H9 (cell line): ENCODE measurements around the gene ZNF81. TPM values are rescaled to one million over a fixed set of nuclear protein-coding genes. Genes with fewer than 3 reads are reported as not detected.

Experiments used
- DNase-seq: peaks from one replicate; pipeline ENCODE4 v3.0.0-alpha.2; 2017
- H2AFZ ChIP-seq: one replicate; pipeline ENCODE4 v1.6.1; 2013; ENCODE audit warnings: mild to moderate bottlenecking, low read length, control low read depth, moderate library complexity
- H2AK5ac ChIP-seq: 2 replicates; pipeline ENCODE4 v1.6.1; 2013; ENCODE audit warnings: low read length, control low read depth, mixed read lengths; ENCODE audit not compliant: insufficient read length
- H2BK120ac ChIP-seq: one replicate; pipeline ENCODE4 v1.6.1; 2013; ENCODE audit warnings: low read depth, mild to moderate bottlenecking, low read length, control low read depth, inconsistent platforms; ENCODE audit not compliant: poor library complexity, severe bottlenecking
- H2BK12ac ChIP-seq: 2 replicates; pipeline ENCODE4 v1.6.1; 2013; ENCODE audit warnings: low read length, control low read depth, mixed read lengths, low read depth; ENCODE audit not compliant: insufficient read length
- H2BK15ac ChIP-seq: 2 replicates; pipeline ENCODE4 v1.6.1; 2013; ENCODE audit warnings: low read depth, low read length, control low read depth
- H2BK20ac ChIP-seq: one replicate; pipeline ENCODE4 v1.6.1; 2013; ENCODE audit warnings: low read depth, mild to moderate bottlenecking, low read length, control low read depth, inconsistent platforms; ENCODE audit not compliant: poor library complexity, severe bottlenecking
- H2BK5ac ChIP-seq: 2 replicates; pipeline ENCODE4 v1.6.1; 2013; ENCODE audit warnings: low read length, control low read depth, mixed read lengths; ENCODE audit not compliant: insufficient read length
- H3K14ac ChIP-seq: 2 replicates; pipeline ENCODE4 v1.6.1; 2013; ENCODE audit warnings: low read length, control low read depth; ENCODE audit not compliant: insufficient read depth
- H3K18ac ChIP-seq: 2 replicates; pipeline ENCODE4 v1.6.1; 2013; ENCODE audit warnings: low read depth, mild to moderate bottlenecking, mixed read lengths, low read length, control low read depth; ENCODE audit not compliant: insufficient read length
- H3K23ac ChIP-seq: 2 replicates; pipeline ENCODE4 v1.6.1; 2013; ENCODE audit warnings: low read length, control low read depth, mixed read lengths, low read depth; ENCODE audit not compliant: insufficient read length
- H3K23me2 ChIP-seq: 2 replicates; pipeline ENCODE4 v1.6.1; 2013; ENCODE audit warnings: low read depth, mild to moderate bottlenecking, mixed read lengths, low read length, control low read depth; ENCODE audit not compliant: insufficient read length, poor library complexity, severe bottlenecking
- H3K27ac ChIP-seq: 2 replicates; pipeline ENCODE4 v1.5.1; 2013; ENCODE audit warnings: low read length, control low read depth, mixed read lengths, low read depth; ENCODE audit not compliant: insufficient read length
- H3K27me3 ChIP-seq: 2 replicates; pipeline ENCODE4 v1.6.1; 2013; ENCODE audit warnings: low read length, control low read depth, inconsistent platforms; ENCODE audit not compliant: insufficient read depth
- H3K4ac ChIP-seq: 2 replicates; pipeline ENCODE4 v1.6.1; 2013; ENCODE audit warnings: low read depth, mild to moderate bottlenecking, control low read depth, inconsistent platforms, low read length, moderate library complexity
- H3K4me1 ChIP-seq: 2 replicates; pipeline ENCODE4 v1.6.1; 2013; ENCODE audit warnings: low read length, control low read depth, inconsistent platforms; ENCODE audit not compliant: insufficient read depth
- H3K4me2 ChIP-seq: 2 replicates; pipeline ENCODE4 v1.6.1; 2013; ENCODE audit warnings: low read length, control low read depth, mixed read lengths; ENCODE audit not compliant: insufficient read length, insufficient read depth
- H3K56ac ChIP-seq: 2 replicates; pipeline ENCODE4 v1.6.1; 2013; ENCODE audit warnings: low read depth, mild to moderate bottlenecking, mixed read lengths, low read length, control low read depth; ENCODE audit not compliant: insufficient read length
- H3K79me1 ChIP-seq: 2 replicates; pipeline ENCODE4 v1.6.1; 2013; ENCODE audit warnings: low read depth, mild to moderate bottlenecking, moderate library complexity, low read length, control low read depth, inconsistent platforms; ENCODE audit not compliant: insufficient read depth, poor library complexity, severe bottlenecking
- H3K79me2 ChIP-seq: 2 replicates; pipeline ENCODE4 v1.6.1; 2013; ENCODE audit warnings: low read length, control low read depth, inconsistent platforms; ENCODE audit not compliant: insufficient read depth
- H3K9ac ChIP-seq: 2 replicates; pipeline ENCODE4 v1.6.1; 2013; ENCODE audit warnings: low read length, control low read depth, mixed read lengths; ENCODE audit not compliant: insufficient read length; ENCODE audit errors: extremely low read depth
- H3K9me3 ChIP-seq: one replicate; pipeline ENCODE4 v1.6.1; 2013; ENCODE audit warnings: low read depth, low read length, inconsistent platforms; ENCODE audit not compliant: control insufficient read depth
- H3T11ph ChIP-seq: one replicate; pipeline ENCODE4 v1.6.1; 2013; ENCODE audit warnings: mild to moderate bottlenecking, low read length, control low read depth, inconsistent platforms
- H4K20me1 ChIP-seq: one replicate; pipeline ENCODE4 v1.6.1; 2013; ENCODE audit not compliant: control insufficient read depth, insufficient read length, insufficient read depth
- H4K5ac ChIP-seq: 2 replicates; pipeline ENCODE4 v1.6.1; 2013; ENCODE audit warnings: low read depth, mild to moderate bottlenecking, mixed read lengths, low read length, control low read depth; ENCODE audit not compliant: insufficient read length
- H4K8ac ChIP-seq: replicated peaks from 2 replicates; pipeline ENCODE4 v1.6.1; 2013; ENCODE audit warnings: low read length, control low read depth, mixed read lengths, low read depth; ENCODE audit not compliant: insufficient read length
- H4K91ac ChIP-seq: 2 replicates; pipeline ENCODE4 v1.6.1; 2013; ENCODE audit warnings: low read depth, mild to moderate bottlenecking, moderate library complexity, mixed read lengths, low read length, control low read depth; ENCODE audit not compliant: insufficient read length
- H3K27ac Mint-ChIP-seq, 3 experiments: 2 replicates in 2 of 3; 3 replicates in 1 of 3; pipeline ENCODE4 v1.8.0; 2020 to 2021; ENCODE audit warnings: mixed read lengths in 3 of 3, mild to moderate bottlenecking in 1 of 3, moderate library complexity in 1 of 3
- H3K27me3 Mint-ChIP-seq: 2 replicates; pipeline ENCODE4 v1.8.0; 2021; ENCODE audit warnings: low read depth, mild to moderate bottlenecking, moderate library complexity, mixed read lengths
- H3K36me3 Mint-ChIP-seq, 3 experiments: 2 replicates in 2 of 3; 3 replicates in 1 of 3; pipeline ENCODE4 v1.8.0; 2020 to 2021; ENCODE audit warnings: low read depth in 3 of 3, mixed read lengths in 3 of 3; ENCODE audit not compliant: insufficient read depth in 1 of 3
- H3K4me1 Mint-ChIP-seq, 2 experiments: 2 replicates each; pipeline ENCODE4 v1.8.0; 2020; ENCODE audit warnings: mixed read lengths in 2 of 2
- H3K4me3 Mint-ChIP-seq, 2 experiments: 2 replicates in 1 of 2; 3 replicates in 1 of 2; pipeline ENCODE4 v1.8.0; 2020 to 2021; ENCODE audit warnings: mild to moderate bottlenecking in 2 of 2, mixed read lengths in 2 of 2, moderate library complexity in 1 of 2
- H3K9me3 Mint-ChIP-seq, 2 experiments: 2 replicates in 1 of 2; 3 replicates in 1 of 2; pipeline ENCODE4 v1.8.0; 2020; ENCODE audit warnings: mild to moderate bottlenecking in 2 of 2, mixed read lengths in 2 of 2, moderate library complexity in 1 of 2
- CTCF ChIP-seq: fragments of 200-600 bp; sonication (generic); conservative IDR thresholded peaks from 3 replicates; pipeline ENCODE4 v1.8.0; 2021; ENCODE audit warnings: antibody characterized with exemption, mild to moderate bottlenecking
- WGBS: extraction: QIAGEN DNeasy Blood & Tissue Kit; methylation state at CpG from one replicate; pipeline ENCODE4 v1.1.7; 2013; ENCODE audit warnings: missing lambda C conversion rate, low lambda C conversion rate, mixed read lengths; ENCODE audit not compliant: insufficient read length; ENCODE audit errors: extremely low coverage; 5-methylcytosine and 5-hydroxymethylcytosine counted together
- total RNA-seq: library from RNA; stranded (reverse); gene quantifications from 2 replicates; pipeline ENCODE4 v1.2.1, GENCODE V29; 2021

The ZNF81 gene
- total RNA-seq, 1 experiment from 2014 or later = 11.0 TPM

GRCh38 chrX:47918274-47918673, 81.6 kb downstream of the ZNF81 start:
- Mint-ChIP-seq H3K36me3 (peaks cover 33 to 49% (median 46%) of the 10 kb centered on the region in 3 experiments), H3K9me3 (peaks cover 83 to 86% of the 10 kb centered on the region in 2 experiments)
- WGBS = no CpG with 5 or more reads among the region's 1 CpG

More at GRCh38 chrX:47918274-47918673, 81.6 kb downstream of the ZNF81 start:
- H3K4me3 Mint-ChIP-seq = no peak overlapping the region
- Histone ChIP-seq H3K27me3 (no peaks in the 10 kb centered on the region; the same call in 1 of the 2 replicates), H3K9me3 (peaks cover 49% of the 10 kb centered on the region), H3K4ac (no peak overlapping the region), H3K56ac (no peak overlapping the region), H2BK5ac (no peak overlapping the region), H3K23ac (no peak overlapping the region), H2BK120ac (no peak overlapping the region), H2AK5ac (no peak overlapping the region), H2BK12ac (no peak overlapping the region), H3T11ph (no peak overlapping the region), H3K27ac (no peak overlapping the region), H3K79me2 (no peaks in the 10 kb centered on the region), H3K23me2 (no peaks in the 10 kb centered on the region), H3K14ac (no peak overlapping the region), H2AFZ (no peak overlapping the region), H2BK15ac (no peak overlapping the region), H3K9ac (no peak overlapping the region), H3K4me1 (no peaks in the 10 kb centered on the region), H3K18ac (no peak overlapping the region), H4K8ac (no peak overlapping the region), H3K79me1 (no peaks in the 10 kb centered on the region), H2BK20ac (no peak overlapping the region), H4K5ac (no peak overlapping the region), H4K20me1 (no peaks in the 10 kb centered on the region), H4K91ac (no peak overlapping the region), H3K4me2 (no peak overlapping the region)
- H3K4me1 Mint-ChIP-seq = no peaks in the 10 kb centered on the region
- no peak for TF ChIP-seq CTCF
- no peak for DNase-seq
- H3K27ac Mint-ChIP-seq = no peak overlapping the region
- H3K27me3 Mint-ChIP-seq = no peaks in the 10 kb centered on the region; the same call in none of the 2 replicates
